Measurements from ENCODE around the gene XYLT1.

XYLT1 gene

DNA sequence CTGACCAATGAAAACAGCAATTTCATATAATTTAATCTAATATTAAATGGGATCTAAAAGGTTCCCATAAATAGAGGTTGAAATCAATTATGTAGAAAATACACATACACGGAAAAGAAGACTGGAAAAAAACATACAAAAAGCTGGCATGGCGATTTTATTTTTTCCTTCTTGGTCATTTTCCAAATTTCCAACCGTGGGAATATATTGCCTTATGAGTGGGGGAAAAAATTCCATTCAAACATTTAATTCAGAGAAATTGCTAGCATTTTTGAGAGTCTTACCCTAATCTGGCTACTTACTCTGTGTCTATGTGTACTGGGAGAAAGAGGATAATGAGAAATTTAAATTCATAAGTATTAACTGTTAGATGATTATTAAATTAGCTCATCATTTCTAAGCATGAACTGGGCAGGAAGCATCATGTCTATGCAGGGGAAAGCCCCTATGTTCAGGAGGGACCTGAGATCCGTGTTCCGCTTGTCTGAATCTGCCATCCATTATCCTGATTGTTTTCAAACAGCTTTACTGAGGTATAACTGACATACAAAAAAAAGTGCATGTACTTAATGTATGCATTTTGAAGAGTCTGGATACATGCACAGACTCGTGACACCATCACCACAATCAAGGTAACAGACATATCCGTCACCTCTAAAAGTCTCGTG is 145.2 kb downstream of the XYLT1 start:
- TF ChIP-seq, protein P1, sequence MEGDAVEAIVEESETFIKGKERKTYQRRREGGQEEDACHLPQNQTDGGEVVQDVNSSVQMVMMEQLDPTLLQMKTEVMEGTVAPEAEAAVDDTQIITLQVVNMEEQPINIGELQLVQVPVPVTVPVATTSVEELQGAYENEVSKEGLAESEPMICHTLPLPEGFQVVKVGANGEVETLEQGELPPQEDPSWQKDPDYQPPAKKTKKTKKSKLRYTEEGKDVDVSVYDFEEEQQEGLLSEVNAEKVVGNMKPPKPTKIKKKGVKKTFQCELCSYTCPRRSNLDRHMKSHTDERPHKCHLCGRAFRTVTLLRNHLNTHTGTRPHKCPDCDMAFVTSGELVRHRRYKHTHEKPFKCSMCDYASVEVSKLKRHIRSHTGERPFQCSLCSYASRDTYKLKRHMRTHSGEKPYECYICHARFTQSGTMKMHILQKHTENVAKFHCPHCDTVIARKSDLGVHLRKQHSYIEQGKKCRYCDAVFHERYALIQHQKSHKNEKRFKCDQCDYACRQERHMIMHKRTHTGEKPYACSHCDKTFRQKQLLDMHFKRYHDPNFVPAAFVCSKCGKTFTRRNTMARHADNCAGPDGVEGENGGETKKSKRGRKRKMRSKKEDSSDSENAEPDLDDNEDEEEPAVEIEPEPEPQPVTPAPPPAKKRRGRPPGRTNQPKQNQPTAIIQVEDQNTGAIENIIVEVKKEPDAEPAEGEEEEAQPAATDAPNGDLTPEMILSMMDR (IDR thresholded peaks at IDR 0.05; ENCODE audit: control insufficient read depth, insufficient read depth, low read depth, low read length, missing control alignments): no peak
- no peak for DNase-seq (ENCODE audit: low read depth)
- no peak overlapping the region for H3K4me3 ChIP-seq (ENCODE audit: control insufficient read depth, low read depth, low read length)

GRCh38 chr16:17324451-17324850 is 146.3 kb downstream of the XYLT1 start:
- no peak for DNase-seq (ENCODE audit: low read depth)
- H3K4me3 ChIP-seq (ENCODE audit: control insufficient read depth, low read depth, low read length): no peak overlapping the region
- TF ChIP-seq, protein P1 (IDR thresholded peaks at IDR 0.05; ENCODE audit: control insufficient read depth, insufficient read depth, low read depth, low read length, missing control alignments): no peak

DNA sequence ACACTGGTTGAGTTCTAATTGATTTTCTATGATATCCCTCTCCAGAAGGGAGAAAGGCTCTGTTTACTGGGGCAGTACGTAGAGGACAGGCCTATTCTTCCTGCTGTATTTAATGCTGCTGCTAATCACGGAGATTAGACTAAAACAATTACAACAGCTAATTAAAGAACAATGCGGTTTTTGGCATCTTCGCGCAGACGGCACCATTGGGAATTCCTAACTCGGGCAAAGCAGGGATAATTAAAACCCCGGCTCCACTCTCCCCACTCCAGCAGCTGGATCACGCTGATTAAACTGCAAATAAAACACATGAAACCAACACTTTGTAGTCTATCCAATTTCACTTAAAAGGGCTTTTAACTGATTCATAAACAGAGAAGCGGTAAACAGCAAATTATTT is 147.6 kb downstream of the XYLT1 start:
- H3K4me3 ChIP-seq (ENCODE audit: control insufficient read depth, low read depth, low read length): no peak overlapping the region
- TF ChIP-seq, protein P1 (IDR thresholded peaks at IDR 0.05; ENCODE audit: control insufficient read depth, insufficient read depth, low read depth, low read length, missing control alignments): no peak
- DNase-seq (ENCODE audit: low read depth): no peak

DNA sequence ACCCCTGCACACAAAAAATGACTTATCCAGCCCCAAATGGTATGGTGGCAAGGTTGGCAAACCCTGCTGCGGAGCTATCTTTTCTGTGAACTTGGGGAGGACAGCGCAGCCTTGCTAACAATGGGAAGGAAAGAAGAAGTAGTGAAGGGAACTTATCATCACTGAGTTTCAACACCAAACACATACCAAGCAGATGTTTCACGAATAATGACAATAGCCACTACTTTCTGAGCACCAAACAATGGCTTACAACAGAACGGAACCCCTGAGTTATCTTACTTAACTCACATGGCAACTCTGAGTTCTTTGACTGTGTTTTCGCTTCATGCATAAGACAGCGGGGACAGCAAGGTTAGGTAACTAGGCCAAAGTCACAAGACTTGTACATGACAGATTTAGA is 148.9 kb downstream of the XYLT1 start:
- no peak for DNase-seq (ENCODE audit: low read depth)
- no peak overlapping the region for H3K4me3 ChIP-seq (ENCODE audit: control insufficient read depth, low read depth, low read length)
- TF ChIP-seq, protein P1 (IDR thresholded peaks at IDR 0.05; ENCODE audit: control insufficient read depth, insufficient read depth, low read depth, low read length, missing control alignments): no peak

- TF ChIP-seq, protein P1 (IDR thresholded peaks at IDR 0.05; ENCODE audit: control insufficient read depth, insufficient read depth, low read depth, low read length, missing control alignments): no peak
- no peak overlapping the region for H3K4me3 ChIP-seq (ENCODE audit: control insufficient read depth, low read depth, low read length)
- DNase-seq (ENCODE audit: low read depth): no peak
Measured at GRCh38 chr16:17320009-17320408, 150.8 kb downstream of the XYLT1 start.

- TF ChIP-seq, protein P1 (IDR thresholded peaks at IDR 0.05; ENCODE audit: control insufficient read depth, insufficient read depth, low read depth, low read length, missing control alignments): no peak
- no peak for DNase-seq (ENCODE audit: low read depth)
- no peak overlapping the region for H3K4me3 ChIP-seq (ENCODE audit: control insufficient read depth, low read depth, low read length)
Measured at GRCh38 chr16:17318238-17318637, 152.5 kb downstream of the XYLT1 start.
